Neural cell (in vitro differentiated cells): ENCODE data around the gene RTN4RL1. TPM values are rescaled to one million over a fixed set of nuclear protein-coding genes. Genes with fewer than 3 reads are reported as not detected.
A peak's percentile ranks its signal among the peaks of the same experiment; 100 is the strongest.

ENCODE experiments used
- H2AFZ ChIP-seq: fragments of 200-600, 300-800 bp; sonication (generic), shearing (Covaris generic); 2 replicates; pipeline ENCODE4 v1.6.0; 2014; ENCODE audit warnings: low read depth, mild to moderate bottlenecking, antibody characterized with exemption, low read length, moderate library complexity
- H3F3A ChIP-seq: fragments of 200-600 bp; shearing (Covaris generic); 2 replicates; pipeline ENCODE4 v1.6.1; 2016; ENCODE audit warnings: mild to moderate bottlenecking, moderate library complexity, mixed read lengths, antibody characterized with exemption, low read length; ENCODE audit not compliant: insufficient read depth, poor library complexity, severe bottlenecking
- H3K27ac ChIP-seq: fragments of 200-600, 300-800 bp; sonication (generic), shearing (Covaris generic); 2 replicates; pipeline ENCODE4 v1.5.1; 2014; ENCODE audit warnings: mild to moderate bottlenecking, low read length, moderate library complexity
- H3K27me3 ChIP-seq: fragments of 300-800, 200-600 bp; sonication (generic), shearing (Covaris generic); 2 replicates; pipeline ENCODE4 v1.6.0; 2014; ENCODE audit warnings: mild to moderate bottlenecking, low read depth, low read length, moderate library complexity; ENCODE audit not compliant: insufficient read depth
- H3K36me3 ChIP-seq: fragments of 300-800, 200-600 bp; sonication (generic), shearing (Covaris generic); 2 replicates; pipeline ENCODE4 v1.5.1; 2014; ENCODE audit warnings: mild to moderate bottlenecking, antibody characterized with exemption, low read length, moderate library complexity; ENCODE audit not compliant: insufficient read depth
- H3K4me2 ChIP-seq: fragments of 300-800, 200-600 bp; sonication (generic), shearing (Covaris generic); 2 replicates; pipeline ENCODE4 v1.6.0; 2014; ENCODE audit warnings: mild to moderate bottlenecking, low read length
- H3K4me3 ChIP-seq: fragments of 300-800, 200-600 bp; sonication (generic), shearing (Covaris generic); 2 replicates; pipeline ENCODE4 v1.5.1; 2014; ENCODE audit warnings: mild to moderate bottlenecking, low read length, moderate library complexity
- H3K79me2 ChIP-seq: fragments of 200-600 bp; shearing (Covaris generic); replicated peaks from 2 replicates; pipeline ENCODE4 v1.6.0; 2014; ENCODE audit warnings: mild to moderate bottlenecking, low read length, moderate library complexity; ENCODE audit not compliant: insufficient read depth
- H3K9ac ChIP-seq: fragments of 300-800, 200-600 bp; sonication (generic), shearing (Covaris generic); 2 replicates; pipeline ENCODE4 v1.6.1; 2016; ENCODE audit warnings: mild to moderate bottlenecking, low read length, mixed read lengths
- H3K9me2 ChIP-seq: fragments of 200-600 bp; shearing (Covaris generic); 2 replicates; pipeline ENCODE4 v1.6.1; 2016; ENCODE audit warnings: mild to moderate bottlenecking, low read length, mixed read lengths; ENCODE audit not compliant: insufficient read depth
- H3K9me3 ChIP-seq: fragments of 200-600, 300-800 bp; sonication (generic), shearing (Covaris generic); 2 replicates; pipeline ENCODE4 v1.6.1; 2016; ENCODE audit warnings: mild to moderate bottlenecking, mixed run types, low read length, moderate library complexity, mixed read lengths
- H4K20me1 ChIP-seq: fragments of 200-600 bp; shearing (Covaris generic); 2 replicates; pipeline ENCODE4 v1.6.1; 2016; ENCODE audit warnings: mild to moderate bottlenecking, mixed run types; ENCODE audit not compliant: insufficient read depth
- CTCF ChIP-seq: fragments of 450-650 bp; IDR thresholded peaks from 2 replicates; pipeline ENCODE4 v1.5.1; 2014; ENCODE audit warnings: antibody characterized with exemption, mild to moderate bottlenecking, moderate library complexity; ENCODE audit not compliant: poor library complexity, severe bottlenecking
- EP300 ChIP-seq: fragments of 450-650 bp; conservative IDR thresholded peaks from 2 replicates; pipeline ENCODE4 v1.6.1; 2014; ENCODE audit warnings: antibody characterized with exemption, mild to moderate bottlenecking, moderate library complexity; ENCODE audit not compliant: poor library complexity, severe bottlenecking
- POLR2AphosphoS5 ChIP-seq: IDR thresholded peaks from 2 replicates; pipeline ENCODE4 v1.6.1; 2012
- REST ChIP-seq: IDR thresholded peaks from 2 replicates; pipeline ENCODE4 v1.6.1; 2012; ENCODE audit warnings: borderline replicate concordance
- SMC3 ChIP-seq: fragments of 450-650 bp; conservative IDR thresholded peaks from 2 replicates; pipeline ENCODE4 v1.6.1; 2014; ENCODE audit warnings: antibody characterized with exemption, mild to moderate bottlenecking, moderate library complexity; ENCODE audit not compliant: poor library complexity
- polyA plus RNA-seq: library from polyadenylated mRNA; depleted of rRNA; stranded (reverse); fragments of >200 nt; gene quantifications from 2 replicates; pipeline ENCODE4 v1.2.3, GENCODE V29; 2014

RTN4RL1 gene
- polyA plus RNA-seq, 1 donor from 2014 or later = 8.1 TPM

- H3K36me3 ChIP-seq = no peaks in the 10 kb centered on the region
- H3F3A ChIP-seq = no peaks in the 10 kb centered on the region
- TF ChIP-seq SMC3 (no peak), EP300 (no peak)
- no peak overlapping the region for H3K4me3 ChIP-seq
- no peaks in the 10 kb centered on the region for H3K9me3 ChIP-seq
- H2AFZ ChIP-seq = no peak overlapping the region
- no peak overlapping the region for H3K4me2 ChIP-seq
- H3K9ac ChIP-seq = peak overlapping the region; percentile 11
- H3K9me2 ChIP-seq = no peaks in the 10 kb centered on the region
- no peaks in the 10 kb centered on the region for H3K27me3 ChIP-seq
- H4K20me1 ChIP-seq = no peaks in the 10 kb centered on the region
- no peak overlapping the region for H3K27ac ChIP-seq
- H3K79me2 ChIP-seq = no peaks in the 10 kb centered on the region
Observed at GRCh38 chr17:1966274-1967086, 58.7 kb downstream of the RTN4RL1 start.

- H3K27ac ChIP-seq = peak overlapping the region; percentile 39
Observed at GRCh38 chr17:1965556-1966273, 59.4 kb downstream of the RTN4RL1 start.

More at GRCh38 chr17:1965556-1966273, 59.4 kb downstream of the RTN4RL1 start:
- H3K9me3 ChIP-seq = no peaks in the 10 kb centered on the region
- TF ChIP-seq POLR2AphosphoS5 (peak; percentile 36), REST (peak; percentile 97), CTCF (no peak)
- H3K79me2 ChIP-seq = no peaks in the 10 kb centered on the region
- H2AFZ ChIP-seq = no peak overlapping the region
- peak overlapping the region; percentile 11 for H3K9ac ChIP-seq
- H3K4me2 ChIP-seq = no peak overlapping the region
- H3F3A ChIP-seq = no peaks in the 10 kb centered on the region
- no peaks in the 10 kb centered on the region for H3K36me3 ChIP-seq
- no peak overlapping the region for H3K4me3 ChIP-seq
- no peaks in the 10 kb centered on the region for H4K20me1 ChIP-seq
- H3K27me3 ChIP-seq = no peaks in the 10 kb centered on the region
- no peaks in the 10 kb centered on the region for H3K9me2 ChIP-seq
